ENCODE measurements around the gene KCND3.

DNA sequence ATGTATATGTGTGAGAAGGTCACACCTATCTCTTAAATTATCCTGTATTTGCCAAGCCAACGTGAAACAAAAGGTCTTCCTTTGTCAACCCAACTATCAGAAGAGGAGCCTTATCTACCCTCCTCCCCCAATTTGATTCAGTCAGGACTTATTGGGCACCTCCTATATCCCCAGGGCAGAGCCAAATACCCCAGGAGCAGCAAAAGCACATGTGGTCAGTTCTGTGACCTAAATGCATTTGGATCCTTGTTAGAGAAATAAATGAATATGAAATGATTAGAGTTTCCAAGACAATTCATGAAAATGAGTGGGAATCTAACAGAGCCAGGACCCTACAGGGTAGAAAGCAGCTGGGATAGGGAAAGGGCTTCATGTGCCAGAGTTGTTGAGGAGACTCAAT is 37.0 kb upstream of the KCND3 start:
- TF ChIP-seq CTCF (IDR thresholded peaks at IDR 0.05) (no peak), ZFX (IDR thresholded peaks at IDR 0.05; ENCODE audit: borderline replicate concordance) (no peak)

All from 22Rv1 (cell line).